WERI-Rb-1 (cell line): ENCODE data around the gene THSD7B.

Source experiments
- DNase-seq: peaks from one replicate; pipeline ENCODE4 v3.0.0-alpha.2; 2020
- H3K27ac ChIP-seq: fragments of 250-450 bp; sonication (Bioruptor Pico); 2 replicates; pipeline ENCODE4 v1.5.1; 2020; ENCODE audit warnings: mild to moderate bottlenecking, moderate library complexity
- H3K27me3 ChIP-seq: fragments of 250-450 bp; sonication (Bioruptor Pico); 2 replicates; pipeline ENCODE4 v1.5.1; 2021; ENCODE audit warnings: mild to moderate bottlenecking, low read depth, moderate library complexity; ENCODE audit not compliant: insufficient read depth, severe bottlenecking
- H3K36me3 ChIP-seq: fragments of 250-450 bp; sonication (Bioruptor Pico); 2 replicates; pipeline ENCODE4 v1.5.1; 2020; ENCODE audit warnings: mild to moderate bottlenecking, moderate library complexity
- H3K4me3 ChIP-seq: 2 replicates; pipeline ENCODE4 v1.5.1; 2011; ENCODE audit warnings: low read depth, mild to moderate bottlenecking, control low read depth, low read length
- H3K9me3 ChIP-seq: fragments of 250-450 bp; sonication (Bioruptor Pico); 2 replicates; pipeline ENCODE4 v1.5.1; 2021; ENCODE audit warnings: mild to moderate bottlenecking, moderate library complexity; ENCODE audit not compliant: severe bottlenecking
- TF ChIP-seq, protein P1 (sequence below): IDR thresholded peaks from 2 replicates; pipeline ENCODE4 v1.5.1; 2011; ENCODE audit warnings: low read depth, mild to moderate bottlenecking, control low read depth, inconsistent platforms, low read length

The THSD7B gene

DNA sequence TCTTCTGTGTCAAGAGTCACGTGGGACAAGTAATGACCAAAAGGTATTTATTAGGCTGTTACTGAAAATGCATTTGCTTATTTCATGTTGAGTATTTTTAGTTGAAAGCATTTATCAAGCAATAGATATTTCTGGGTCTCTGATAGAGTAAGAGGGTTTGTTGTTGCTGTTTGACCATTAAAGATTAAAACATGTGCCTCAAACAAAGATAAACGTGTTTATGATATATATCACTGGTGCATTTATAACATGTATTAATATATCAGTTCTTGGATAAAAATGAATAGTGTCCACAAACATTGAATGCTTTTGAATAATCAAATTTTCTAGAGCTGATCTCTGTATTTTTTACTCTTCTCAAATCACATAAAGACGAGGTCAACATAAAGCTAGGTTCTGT, 467.7 kb downstream of the THSD7B start:
- DNase-seq, result no peak

GRCh38 chr2:137237055-137237454, 471.7 kb downstream of the THSD7B start:
- Histone ChIP-seq H3K9me3 (no peaks in the 10 kb centered on the region), H3K27me3 (no peaks in the 10 kb centered on the region), H3K4me3 (no peak overlapping the region), H3K27ac (no peak overlapping the region), H3K36me3 (no peaks in the 10 kb centered on the region)
- TF ChIP-seq, protein P1, sequence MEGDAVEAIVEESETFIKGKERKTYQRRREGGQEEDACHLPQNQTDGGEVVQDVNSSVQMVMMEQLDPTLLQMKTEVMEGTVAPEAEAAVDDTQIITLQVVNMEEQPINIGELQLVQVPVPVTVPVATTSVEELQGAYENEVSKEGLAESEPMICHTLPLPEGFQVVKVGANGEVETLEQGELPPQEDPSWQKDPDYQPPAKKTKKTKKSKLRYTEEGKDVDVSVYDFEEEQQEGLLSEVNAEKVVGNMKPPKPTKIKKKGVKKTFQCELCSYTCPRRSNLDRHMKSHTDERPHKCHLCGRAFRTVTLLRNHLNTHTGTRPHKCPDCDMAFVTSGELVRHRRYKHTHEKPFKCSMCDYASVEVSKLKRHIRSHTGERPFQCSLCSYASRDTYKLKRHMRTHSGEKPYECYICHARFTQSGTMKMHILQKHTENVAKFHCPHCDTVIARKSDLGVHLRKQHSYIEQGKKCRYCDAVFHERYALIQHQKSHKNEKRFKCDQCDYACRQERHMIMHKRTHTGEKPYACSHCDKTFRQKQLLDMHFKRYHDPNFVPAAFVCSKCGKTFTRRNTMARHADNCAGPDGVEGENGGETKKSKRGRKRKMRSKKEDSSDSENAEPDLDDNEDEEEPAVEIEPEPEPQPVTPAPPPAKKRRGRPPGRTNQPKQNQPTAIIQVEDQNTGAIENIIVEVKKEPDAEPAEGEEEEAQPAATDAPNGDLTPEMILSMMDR, result no peak
- DNase-seq, result no peak

More for the DNA sequence above, 467.7 kb downstream of the THSD7B start:
- Histone ChIP-seq H3K27me3 (no peaks in the 10 kb centered on the region), H3K4me3 (no peak overlapping the region), H3K9me3 (no peaks in the 10 kb centered on the region), H3K36me3 (no peaks in the 10 kb centered on the region), H3K27ac (no peak overlapping the region)
- TF ChIP-seq, protein P1, result no peak

- H3K9me3 ChIP-seq, result no peaks in the 10 kb centered on the region
- DNase-seq, result no peak
- no peak overlapping the region for H3K4me3 ChIP-seq
- TF ChIP-seq, protein P1, result no peak
- no peaks in the 10 kb centered on the region for H3K27me3 ChIP-seq
- H3K27ac ChIP-seq, result no peak overlapping the region
- H3K36me3 ChIP-seq, result no peaks in the 10 kb centered on the region
These were observed 472.7 kb downstream of the THSD7B start for GRCh38 chr2:137238065-137238464.

DNA sequence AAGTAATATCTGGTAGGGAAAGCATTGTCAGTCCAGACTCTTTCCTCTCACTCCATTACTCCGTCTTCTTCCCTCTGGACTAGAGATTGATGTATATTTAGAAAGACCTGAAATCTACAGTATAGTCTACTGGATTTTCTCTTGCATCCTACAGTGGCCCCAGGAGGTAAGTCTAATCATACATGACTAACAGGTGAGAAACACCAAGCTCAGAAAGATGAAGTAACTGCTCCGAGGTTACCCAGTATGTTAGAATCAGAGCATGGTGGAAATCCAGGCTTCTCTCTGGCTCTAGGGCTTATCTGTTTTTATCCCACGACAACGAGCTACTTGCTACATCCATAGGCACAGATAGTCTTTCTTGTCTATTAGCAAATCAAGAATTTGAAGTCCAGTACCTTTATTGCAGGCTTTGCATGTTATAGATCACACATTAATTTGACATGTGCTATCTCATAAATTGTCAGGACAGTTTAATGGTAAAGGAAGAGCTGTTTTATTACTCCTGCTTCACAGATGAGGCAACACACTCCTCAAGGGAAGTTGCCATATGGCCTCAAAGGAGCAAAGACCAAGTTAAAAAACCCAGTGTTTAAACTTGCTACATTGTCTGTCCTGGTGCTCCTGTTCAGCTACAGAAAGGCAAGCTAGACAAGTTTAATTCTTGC, 484.3 kb downstream of the THSD7B start:
- Histone ChIP-seq H3K27ac (no peak overlapping the region), H3K27me3 (no peaks in the 10 kb centered on the region), H3K9me3 (no peaks in the 10 kb centered on the region), H3K36me3 (no peaks in the 10 kb centered on the region), H3K4me3 (no peak overlapping the region)
- TF ChIP-seq, protein P1, result no peak
- no peak for DNase-seq

DNA sequence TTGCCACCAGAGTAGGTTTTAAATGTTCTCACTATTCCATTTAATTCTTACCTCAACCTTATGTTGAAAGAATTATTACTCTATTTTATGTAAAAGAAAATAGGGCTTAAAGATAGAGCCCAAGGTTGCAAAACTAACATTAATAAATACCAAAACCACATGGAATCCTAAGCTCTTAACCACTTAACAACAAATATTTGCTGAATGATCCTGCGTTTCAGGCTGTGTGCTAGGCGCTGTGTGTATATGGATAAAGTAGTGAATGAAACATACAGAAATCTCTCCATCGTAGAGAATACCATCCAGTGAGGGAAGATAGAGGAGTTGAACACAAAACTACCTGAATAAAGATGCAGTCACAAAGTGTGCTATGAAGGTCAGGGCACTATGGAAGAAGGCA, 485.1 kb downstream of the THSD7B start:
- no peaks in the 10 kb centered on the region for H3K9me3 ChIP-seq
- H3K27ac ChIP-seq, result no peak overlapping the region
- TF ChIP-seq, protein P1, result no peak
- H3K27me3 ChIP-seq, result no peaks in the 10 kb centered on the region
- no peak overlapping the region for H3K4me3 ChIP-seq
- no peaks in the 10 kb centered on the region for H3K36me3 ChIP-seq
- DNase-seq, result no peak

DNA sequence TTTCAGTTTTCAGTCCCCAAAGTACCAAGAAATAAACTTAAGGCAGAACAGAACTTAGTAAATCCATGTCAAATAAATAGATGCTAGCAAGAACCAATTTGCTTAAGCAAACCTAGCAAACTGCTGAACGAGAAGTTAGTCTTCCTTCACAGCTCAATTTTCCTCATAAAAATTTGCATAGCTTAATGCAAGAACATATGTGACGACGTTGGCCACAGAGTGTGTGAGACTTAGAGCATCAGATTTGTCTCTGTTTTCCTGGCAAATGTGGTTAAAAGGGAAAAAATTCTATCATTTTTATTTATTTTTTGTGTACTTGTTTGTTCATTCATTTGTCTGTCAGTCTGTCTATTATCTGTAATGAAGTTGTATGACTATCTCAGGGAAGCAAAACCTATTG, 485.7 kb downstream of the THSD7B start:
- Histone ChIP-seq H3K36me3 (no peaks in the 10 kb centered on the region), H3K27me3 (no peaks in the 10 kb centered on the region), H3K9me3 (no peaks in the 10 kb centered on the region), H3K27ac (no peak overlapping the region), H3K4me3 (no peak overlapping the region)
- DNase-seq, result no peak
- TF ChIP-seq, protein P1, result no peak
